ENCODE results near the gene TCF3.
"Not testable (repeated sequence)": the region's sequence is repeated elsewhere in the genome, so short reads cannot be mapped to it uniquely, and the experiment has no call there.

The TCF3 gene

GRCh38 chr19:1672769-1673644 lies 20.6 kb upstream of the TCF3 start:
- DNase-seq (ENCODE audit: low spot score), result no peak

GRCh38 chr19:1672038-1672768 lies 19.8 kb upstream of the TCF3 start:
- no peak for DNase-seq (ENCODE audit: low spot score)

GRCh38 chr19:1671716-1672037 lies 19.3 kb upstream of the TCF3 start:
- no peak for DNase-seq (ENCODE audit: low spot score)

DNA sequence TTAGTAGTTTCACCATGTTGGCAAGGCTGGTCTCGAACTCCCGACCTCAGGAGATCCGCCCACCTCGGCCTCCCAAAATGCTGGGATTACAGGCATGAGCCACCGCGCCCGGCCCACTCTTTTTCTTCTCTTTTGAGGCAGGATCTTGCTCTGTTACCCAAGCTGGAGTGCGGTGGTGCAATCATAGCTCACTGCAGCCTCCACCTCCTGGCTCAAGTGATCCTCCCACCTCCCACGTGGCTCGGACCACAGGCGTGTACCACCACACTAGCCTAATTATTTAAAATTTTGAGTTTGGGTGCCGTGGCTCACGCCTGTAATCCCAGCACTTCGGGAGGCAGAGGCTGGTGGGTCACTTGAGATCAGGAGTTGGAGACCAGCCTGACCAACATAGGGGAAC lies 18.3 kb upstream of the TCF3 start:
- not testable (repeated sequence) for DNase-seq (ENCODE audit: low spot score)

GRCh38 chr19:1668486-1669270 lies 16.3 kb upstream of the TCF3 start:
- DNase-seq (ENCODE audit: low spot score), result no peak

DNA sequence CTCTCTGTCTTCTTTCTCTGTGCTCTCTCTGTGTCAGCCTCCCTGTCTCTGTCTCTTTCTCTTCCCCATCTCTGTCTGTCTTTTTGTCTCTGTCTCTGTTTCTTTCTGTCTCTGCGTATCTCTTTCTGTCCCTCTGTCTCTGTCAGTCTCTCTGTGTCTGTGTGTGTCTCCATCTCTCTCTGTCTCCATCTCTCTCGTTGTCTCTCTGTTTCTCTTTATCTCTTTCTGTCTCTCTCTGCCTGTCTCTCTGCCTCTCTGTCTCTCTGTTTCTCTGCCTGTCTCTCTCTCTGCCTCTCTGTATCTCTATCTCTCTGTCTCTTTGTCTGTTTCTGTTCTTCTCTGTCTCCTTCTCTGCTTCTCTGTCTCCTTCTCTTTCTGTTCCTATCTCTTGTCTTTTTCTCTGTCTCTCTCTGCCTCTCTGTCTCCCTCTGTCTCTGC lies 15.7 kb upstream of the TCF3 start:
- no peak for DNase-seq (ENCODE audit: low spot score)

DNA sequence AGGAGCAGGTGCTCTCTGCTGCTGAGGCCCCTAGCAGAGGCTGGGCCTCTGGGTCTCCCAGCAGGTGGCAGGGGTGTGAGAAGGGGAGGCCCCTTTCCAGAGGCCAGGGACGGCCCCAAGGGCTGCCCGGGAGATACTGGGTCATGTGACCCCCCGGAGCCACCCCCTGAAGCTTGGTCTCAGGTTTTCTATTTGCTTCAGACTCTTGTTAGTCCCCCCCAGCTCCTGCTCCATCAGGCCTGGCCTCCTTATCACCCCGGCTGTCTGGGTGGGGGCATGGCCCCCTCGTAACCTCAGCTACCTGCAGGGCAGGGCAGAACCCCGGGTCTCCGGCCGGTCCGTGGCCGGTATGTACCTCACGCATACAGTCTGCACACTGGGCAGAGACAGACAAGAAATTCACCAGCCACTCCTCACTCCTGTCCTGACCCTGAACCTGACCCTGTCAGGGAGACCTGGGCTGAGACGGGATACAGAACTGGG lies 13.2 kb upstream of the TCF3 start:
- no peak for DNase-seq (ENCODE audit: low spot score)

DNA sequence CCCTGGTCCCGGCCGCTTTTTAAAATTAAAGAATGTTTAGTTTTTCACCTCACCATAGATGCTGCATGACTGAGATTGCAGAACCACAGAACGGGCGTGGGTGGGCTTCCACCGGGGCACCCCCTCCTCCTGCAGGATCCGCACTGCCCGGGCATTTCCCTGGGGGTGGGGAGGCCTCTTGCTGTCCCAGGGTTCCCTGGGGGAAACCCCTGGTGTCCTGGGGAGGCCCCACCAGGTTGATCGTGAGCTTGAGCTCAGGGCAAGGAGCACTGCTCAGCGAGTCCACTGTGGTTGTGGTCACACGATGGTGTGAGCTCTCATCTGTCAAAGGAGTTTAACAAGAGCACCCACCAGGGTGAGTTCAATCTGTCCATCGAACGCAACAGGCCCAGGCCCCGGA lies 11.4 kb upstream of the TCF3 start:
- DNase-seq (ENCODE audit: low spot score), result no peak

DNA sequence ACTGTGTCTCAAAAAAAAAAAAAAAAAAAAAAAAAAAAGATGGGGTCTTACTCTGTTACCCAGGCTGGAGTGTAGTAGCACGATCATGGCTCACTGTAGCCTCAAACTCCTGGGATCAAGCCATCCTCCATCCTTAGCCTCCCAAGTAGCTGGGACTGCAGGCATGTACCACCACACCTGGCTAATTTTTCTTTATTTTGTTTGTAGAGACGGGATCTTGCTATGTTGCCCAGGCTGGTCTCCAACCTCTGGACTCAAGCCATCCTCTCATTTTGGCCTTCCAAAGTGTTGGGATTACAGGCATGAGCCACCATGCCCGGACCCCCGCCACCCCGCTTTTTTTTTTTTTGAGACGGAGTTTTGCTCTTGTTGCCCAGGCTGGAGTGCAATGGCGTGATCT lies 10.8 kb upstream of the TCF3 start:
- not testable (repeated sequence) for DNase-seq (ENCODE audit: low spot score)

GRCh38 chr19:1661995-1662394 lies 9.6 kb upstream of the TCF3 start:
- no peak for DNase-seq (ENCODE audit: low spot score)

DNA sequence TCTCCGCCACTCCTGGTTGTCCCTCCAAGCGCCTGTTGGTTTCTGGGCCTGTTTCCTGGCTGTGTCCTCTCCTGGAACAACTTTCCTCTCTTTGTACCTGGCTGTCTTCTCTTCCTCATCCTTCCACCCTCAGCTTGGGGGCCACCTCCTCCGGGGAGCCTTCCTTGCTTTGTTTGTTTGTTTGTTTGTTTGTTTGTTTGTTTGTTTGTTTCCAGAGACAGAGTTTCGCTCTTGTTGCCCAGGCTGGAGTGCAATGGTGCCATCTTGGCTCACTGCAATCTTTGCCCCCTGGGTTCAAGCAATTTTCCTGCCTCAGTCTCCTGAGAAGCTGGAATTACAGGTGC lies 6.6 kb upstream of the TCF3 start:
- no peak for DNase-seq (ENCODE audit: low spot score)

DNA sequence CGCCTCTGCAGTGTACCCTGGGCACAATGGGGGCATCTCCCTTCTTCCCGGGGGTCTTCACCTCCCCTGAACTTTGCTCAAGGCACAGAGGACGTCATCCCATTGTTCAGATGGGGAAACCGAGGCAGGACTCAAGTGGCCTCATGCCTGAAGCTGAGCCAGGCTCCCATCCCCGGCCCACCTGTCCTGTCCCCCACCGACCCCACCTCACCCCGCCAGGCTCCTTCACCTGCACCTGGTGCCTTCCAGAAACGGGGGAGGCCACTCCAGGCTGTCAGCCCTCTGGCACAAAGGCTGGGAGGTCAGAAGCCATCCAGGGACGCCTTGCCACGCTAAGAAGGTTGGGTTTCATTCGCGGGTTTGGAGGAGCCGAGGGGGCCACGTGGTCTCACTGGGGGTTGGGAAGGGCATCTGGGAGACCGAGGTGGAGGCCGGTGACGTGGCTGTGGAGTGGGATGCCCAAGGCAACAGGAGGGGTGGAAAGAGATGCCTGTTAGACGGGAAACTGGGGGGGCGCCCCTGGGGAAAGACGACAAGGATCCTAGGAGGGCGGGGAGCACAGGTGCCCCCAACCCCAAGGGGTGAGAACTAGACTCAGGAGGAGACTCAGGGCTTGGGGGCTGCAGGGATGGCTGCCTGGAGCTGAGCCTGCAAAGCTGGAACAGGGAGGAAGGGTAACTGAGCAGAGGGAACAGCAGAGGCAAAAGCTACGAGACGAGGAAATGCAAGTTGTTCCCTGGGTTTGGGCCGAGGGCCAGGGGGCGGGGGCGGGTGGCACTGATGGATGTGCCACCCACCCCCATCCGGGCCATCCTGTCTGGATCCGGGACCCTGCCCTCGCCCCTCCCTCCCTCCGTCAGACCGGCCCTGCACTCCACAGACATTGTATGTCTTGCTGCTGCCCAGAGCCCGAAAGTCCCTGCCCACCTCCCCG lies 6.0 kb upstream of the TCF3 start:
- DNase-seq (ENCODE audit: low spot score), result no peak

DNA sequence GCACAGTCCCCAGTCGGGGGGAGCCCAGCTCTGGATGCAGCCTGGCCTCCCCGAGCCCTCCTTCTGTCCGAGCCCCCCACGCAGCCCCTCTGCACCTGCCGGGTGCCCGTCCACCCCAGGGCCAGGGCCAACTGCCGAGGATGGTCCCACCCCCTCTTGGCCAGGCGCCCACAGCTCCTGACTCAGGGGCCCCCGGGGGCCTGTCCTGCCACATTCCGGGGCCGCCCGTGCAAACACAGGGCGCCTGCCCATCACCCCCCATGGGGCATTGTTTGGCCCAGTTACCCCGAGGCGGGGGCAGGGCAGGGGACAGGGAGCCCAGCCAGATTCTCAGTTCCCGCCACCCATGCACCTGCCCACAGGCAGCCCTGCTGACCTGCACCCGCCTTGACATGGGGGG lies 5.3 kb upstream of the TCF3 start:
- DNase-seq (ENCODE audit: low spot score), result no peak

- DNase-seq (ENCODE audit: low spot score), result no peak
Observed at GRCh38 chr19:1656988-1657536, 4.6 kb upstream of the TCF3 start.

GRCh38 chr19:1655987-1656608 lies 3.7 kb upstream of the TCF3 start:
- no peak for DNase-seq (ENCODE audit: low spot score)

GRCh38 chr19:1655131-1655981 lies 2.9 kb upstream of the TCF3 start:
- no peak for DNase-seq (ENCODE audit: low spot score)

GRCh38 chr19:1654178-1654792 lies 1.9 kb upstream of the TCF3 start:
- DNase-seq (ENCODE audit: low spot score), result no peak

DNA sequence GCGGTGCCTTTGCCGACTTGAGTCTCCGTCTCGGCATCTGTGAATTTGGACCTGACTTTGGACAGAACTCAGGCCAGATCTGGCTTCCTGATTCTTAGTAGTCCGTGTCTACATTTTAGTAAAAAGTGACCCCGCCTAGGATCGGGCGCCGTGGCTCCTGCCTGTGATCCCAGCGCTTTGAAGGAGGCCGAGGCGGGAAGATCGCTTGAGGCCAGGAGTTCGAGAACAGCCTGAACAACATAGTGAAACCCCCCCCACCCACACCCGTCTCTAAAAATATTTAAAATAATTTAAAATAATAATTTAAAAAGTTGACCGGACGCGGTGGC lies 849 bp upstream of the TCF3 start:
- DNase-seq (ENCODE audit: low spot score), result no peak

DNA sequence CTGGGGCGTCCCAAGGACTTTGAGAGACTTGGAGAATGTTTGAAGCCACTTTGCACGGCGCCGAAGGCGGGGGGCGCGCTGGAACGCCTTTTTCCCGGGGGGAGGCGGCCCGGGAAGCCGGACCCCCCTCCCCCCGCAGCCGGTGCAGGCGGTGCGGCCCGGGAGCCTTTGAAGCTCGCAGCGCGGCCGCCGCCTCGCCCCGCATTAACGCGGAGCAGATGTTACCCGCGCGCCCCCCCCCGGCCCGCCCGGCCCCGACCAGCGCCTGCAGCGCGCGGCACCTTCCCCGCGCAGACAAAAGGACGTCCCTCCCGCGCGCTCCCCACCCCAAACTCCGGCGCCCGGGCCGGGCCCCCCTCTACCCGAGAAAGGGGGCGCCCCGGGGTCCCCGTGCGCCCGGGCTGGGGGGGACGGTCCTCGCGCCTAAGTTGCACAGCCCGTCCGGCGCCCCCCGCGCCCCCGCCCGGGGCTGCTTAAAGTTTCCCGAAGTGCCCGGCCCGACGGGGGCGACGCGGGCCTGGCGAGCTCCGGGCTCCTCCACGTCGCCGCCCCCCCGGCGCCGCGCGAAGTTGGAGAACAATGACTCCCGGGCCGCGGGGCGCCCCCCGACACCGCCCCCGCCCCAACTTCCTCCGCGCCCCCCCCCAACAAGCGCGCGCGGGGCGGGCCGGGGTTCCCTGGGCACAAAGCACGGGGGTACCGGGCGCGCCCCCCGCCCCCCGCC lies 685 bp downstream of the TCF3 start:
- DNase-seq (ENCODE audit: low spot score), result no peak

All from putamen (tissue), 1 donor.